Measurements from ENCODE around the gene PCDH11Y.
"Not testable (repeated sequence)": the region's sequence is repeated elsewhere in the genome, so short reads cannot be mapped to it uniquely, and the experiment has no call there.

The PCDH11Y gene

DNA sequence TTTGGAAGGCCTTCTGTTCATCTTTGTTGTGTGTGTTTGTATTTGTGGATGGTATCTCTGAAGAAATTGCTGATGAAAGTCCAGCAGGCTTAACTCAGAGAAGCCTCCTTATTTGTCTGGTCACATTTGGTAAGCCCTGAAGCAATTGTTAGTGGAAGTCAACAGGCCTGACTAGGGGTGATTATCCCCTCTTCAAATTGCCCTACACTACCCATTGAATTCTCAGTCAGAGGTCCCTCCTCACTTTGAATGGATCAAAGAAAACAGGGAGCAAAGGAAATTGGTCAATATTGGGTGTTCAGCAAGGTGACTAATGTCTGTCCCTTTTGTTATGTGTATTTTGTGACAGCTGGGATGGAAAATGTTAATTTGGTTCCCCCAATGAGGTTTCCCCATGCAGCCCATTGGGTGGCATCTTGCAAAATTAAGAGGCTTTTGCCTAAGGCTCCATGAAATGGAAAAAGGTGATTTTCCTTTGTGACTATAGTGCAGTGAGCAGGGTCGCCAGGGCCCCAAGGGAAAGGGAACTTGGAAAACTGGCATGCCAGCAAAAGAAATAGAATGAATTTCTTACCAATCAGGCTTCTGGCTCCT, 709.8 kb downstream of the PCDH11Y start:
- POLR2A ChIA-PET; CTCF ChIA-PET; H3K4me3 ChIP-seq (ENCODE audit: low read depth, low read length); DNase-seq (ENCODE audit: low read depth, low spot score): not testable (repeated sequence)

DNA sequence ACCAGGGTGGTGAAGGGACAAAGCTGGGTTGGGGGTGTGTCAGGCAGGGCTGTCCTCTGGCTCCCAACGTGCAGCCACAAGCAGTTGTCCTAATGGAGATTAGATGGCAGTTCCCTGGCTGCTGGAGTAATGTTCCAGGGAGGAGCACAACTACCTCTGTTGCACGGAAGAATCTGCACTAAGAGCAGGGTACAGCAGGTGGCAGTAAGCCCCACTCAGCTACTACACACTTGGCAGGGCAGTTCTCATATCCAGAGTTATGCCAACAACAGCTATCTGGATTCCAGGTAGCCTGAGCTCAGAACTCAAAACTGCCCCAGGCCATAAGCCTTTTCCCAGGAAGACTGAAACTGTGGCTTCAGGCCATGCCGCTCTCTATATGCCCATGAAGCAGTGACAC, 761.3 kb downstream of the PCDH11Y start:
- POLR2A ChIA-PET; DNase-seq (ENCODE audit: low read depth, low spot score); H3K4me3 ChIP-seq (ENCODE audit: low read depth, low read length); CTCF ChIA-PET: not testable (repeated sequence)

DNA sequence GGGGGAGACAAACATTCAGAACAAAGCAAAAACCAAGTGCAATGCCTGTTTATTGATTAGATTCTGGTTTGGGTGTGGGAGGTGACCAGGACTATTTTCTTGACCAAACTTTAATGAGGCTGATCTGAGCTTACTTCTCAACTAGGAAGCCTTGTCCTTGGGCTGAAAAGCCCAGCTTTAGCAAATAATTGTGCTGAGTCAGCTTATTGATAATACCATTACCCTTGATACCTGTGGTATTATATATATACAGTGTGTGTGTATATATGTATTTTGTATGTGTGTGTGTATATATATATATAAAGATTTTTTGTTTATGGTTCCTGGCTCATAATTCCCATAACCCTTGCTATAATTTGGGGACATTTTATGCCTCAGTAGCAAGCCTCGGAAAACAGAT, 776.4 kb downstream of the PCDH11Y start:
- CTCF ChIA-PET; DNase-seq (ENCODE audit: low read depth, low spot score); POLR2A ChIA-PET: not testable (repeated sequence)

More for the DNA sequence above, 776.4 kb downstream of the PCDH11Y start:
- not testable (repeated sequence) for H3K4me3 ChIP-seq (ENCODE audit: low read depth, low read length)

Measured in AG04449 (cell line).